Left ventricle myocardium inferior (tissue), 1 donor: ENCODE measurements around the gene CCP110. TPM values are rescaled to one million over a fixed set of nuclear protein-coding genes. Genes with fewer than 3 reads are reported as not detected.

ENCODE experiments used
- DNase-seq: peaks from one replicate; pipeline ENCODE4 v3.0.0-alpha.2; 2020
- H3K27ac ChIP-seq: fragments of 200-600 bp; replicated peaks from 2 replicates; pipeline ENCODE4 v1.8.0; 2021
- H3K27me3 ChIP-seq: fragments of 200-600 bp; 2 replicates; pipeline ENCODE4 v1.8.0; 2021; ENCODE audit warnings: low read depth
- H3K36me3 ChIP-seq: fragments of 200-600 bp; 2 replicates; pipeline ENCODE4 v1.8.0; 2021
- H3K4me1 ChIP-seq: fragments of 200-600 bp; 2 replicates; pipeline ENCODE4 v1.8.0; 2021
- H3K4me3 ChIP-seq: fragments of 200-600 bp; 2 replicates; pipeline ENCODE4 v1.8.0; 2021; ENCODE audit warnings: mild to moderate bottlenecking, moderate library complexity
- H3K9me3 ChIP-seq: fragments of 200-600 bp; replicated peaks from 2 replicates; pipeline ENCODE4 v1.8.0; 2021
- intact Hi-C: fragments of 100-400 bp; cut with micrococcal nuclease; formaldehyde crosslinking; loops from one replicate; pipeline ENCODE4 v1.11.0; 2022
- total RNA-seq: library from RNA; stranded (reverse); fragmentation: NEBNext Ultra II Directional; extraction: Animal tissue kit (Norgen Biotek cat#: 25700); gene quantifications from one replicate; pipeline ENCODE4 v1.2.1, GENCODE V29; 2021
- TF ChIP-seq, protein P1 (sequence below): fragments of 200-600 bp; IDR thresholded peaks from 2 replicates; pipeline ENCODE4 v1.8.0; 2021; ENCODE audit warnings: antibody characterized with exemption, mild to moderate bottlenecking, borderline replicate concordance
- donor health status: DM: no; HTN: yes; CAD: no; lungs with severe emphysema.

Gene CCP110
- total RNA-seq, 1 donor from 2014 or later = 8.4 TPM

DNA sequence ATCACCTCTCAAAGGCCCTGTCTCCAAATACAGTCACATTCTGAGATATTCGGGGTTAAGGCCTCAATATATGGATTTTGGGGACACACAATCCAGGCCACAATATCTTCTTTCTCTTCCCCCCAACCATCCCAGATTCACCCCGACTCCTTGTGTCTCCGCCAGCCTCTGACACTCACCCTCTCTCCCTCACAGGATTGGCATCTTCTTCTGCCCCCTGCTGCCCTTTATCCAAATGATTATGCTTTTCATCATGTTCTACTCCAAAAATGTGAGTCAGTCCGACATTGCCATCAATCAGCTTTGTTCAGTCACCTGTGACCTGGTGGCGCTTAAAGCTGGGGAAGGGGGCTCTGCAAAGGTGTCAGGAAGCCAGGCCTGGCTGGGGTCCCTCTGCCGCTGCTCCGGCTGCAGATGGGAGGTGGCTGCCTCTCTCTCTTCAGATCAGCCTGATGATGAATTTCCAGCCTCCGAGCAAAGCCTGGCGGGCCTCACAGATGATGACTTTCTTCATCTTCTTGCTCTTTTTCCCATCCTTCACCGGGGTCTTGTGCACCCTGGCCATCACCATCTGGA lies 36.9 kb upstream of the CCP110 start:
- TF ChIP-seq, protein P1, sequence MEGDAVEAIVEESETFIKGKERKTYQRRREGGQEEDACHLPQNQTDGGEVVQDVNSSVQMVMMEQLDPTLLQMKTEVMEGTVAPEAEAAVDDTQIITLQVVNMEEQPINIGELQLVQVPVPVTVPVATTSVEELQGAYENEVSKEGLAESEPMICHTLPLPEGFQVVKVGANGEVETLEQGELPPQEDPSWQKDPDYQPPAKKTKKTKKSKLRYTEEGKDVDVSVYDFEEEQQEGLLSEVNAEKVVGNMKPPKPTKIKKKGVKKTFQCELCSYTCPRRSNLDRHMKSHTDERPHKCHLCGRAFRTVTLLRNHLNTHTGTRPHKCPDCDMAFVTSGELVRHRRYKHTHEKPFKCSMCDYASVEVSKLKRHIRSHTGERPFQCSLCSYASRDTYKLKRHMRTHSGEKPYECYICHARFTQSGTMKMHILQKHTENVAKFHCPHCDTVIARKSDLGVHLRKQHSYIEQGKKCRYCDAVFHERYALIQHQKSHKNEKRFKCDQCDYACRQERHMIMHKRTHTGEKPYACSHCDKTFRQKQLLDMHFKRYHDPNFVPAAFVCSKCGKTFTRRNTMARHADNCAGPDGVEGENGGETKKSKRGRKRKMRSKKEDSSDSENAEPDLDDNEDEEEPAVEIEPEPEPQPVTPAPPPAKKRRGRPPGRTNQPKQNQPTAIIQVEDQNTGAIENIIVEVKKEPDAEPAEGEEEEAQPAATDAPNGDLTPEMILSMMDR = no peak
- intact Hi-C loops = no loop called here
- no peak overlapping the region for H3K27ac ChIP-seq

DNA sequence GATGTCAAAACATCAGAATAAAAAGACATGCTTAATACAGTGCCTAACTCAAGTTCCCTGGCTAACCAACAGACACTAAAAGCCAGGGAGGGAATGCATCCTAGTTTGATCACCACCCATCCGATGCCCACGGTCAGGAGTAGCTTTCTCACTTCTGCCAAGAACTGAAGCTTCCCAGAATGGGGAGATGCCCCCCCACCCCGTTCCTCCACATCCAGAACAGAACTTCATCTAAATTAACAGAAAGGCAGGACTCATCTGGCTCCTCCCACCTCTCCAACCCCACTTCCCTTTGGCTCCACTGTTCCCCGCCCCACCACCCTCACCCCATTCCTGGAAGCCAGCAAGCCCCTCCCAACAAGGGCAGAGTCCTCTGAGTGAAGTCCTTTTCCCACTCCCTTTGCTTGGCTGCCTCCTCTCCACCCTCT lies 35.5 kb upstream of the CCP110 start:
- TF ChIP-seq, protein P1 = no peak
- H3K9me3 ChIP-seq = no peaks in the 10 kb centered on the region
- H3K36me3 ChIP-seq = no peaks in the 10 kb centered on the region
- intact Hi-C loops = no loop called here
- no peak overlapping the region for H3K4me3 ChIP-seq
- no peak for DNase-seq
- no peaks in the 10 kb centered on the region for H3K27me3 ChIP-seq
- no peak overlapping the region for H3K27ac ChIP-seq
- H3K4me1 ChIP-seq = no peaks in the 10 kb centered on the region

More for the DNA sequence above, 36.9 kb upstream of the CCP110 start:
- H3K9me3 ChIP-seq = no peaks in the 10 kb centered on the region
- no peaks in the 10 kb centered on the region for H3K4me1 ChIP-seq
- no peak overlapping the region for H3K4me3 ChIP-seq
- no peaks in the 10 kb centered on the region for H3K27me3 ChIP-seq
- no peak for DNase-seq
- no peaks in the 10 kb centered on the region for H3K36me3 ChIP-seq

DNA sequence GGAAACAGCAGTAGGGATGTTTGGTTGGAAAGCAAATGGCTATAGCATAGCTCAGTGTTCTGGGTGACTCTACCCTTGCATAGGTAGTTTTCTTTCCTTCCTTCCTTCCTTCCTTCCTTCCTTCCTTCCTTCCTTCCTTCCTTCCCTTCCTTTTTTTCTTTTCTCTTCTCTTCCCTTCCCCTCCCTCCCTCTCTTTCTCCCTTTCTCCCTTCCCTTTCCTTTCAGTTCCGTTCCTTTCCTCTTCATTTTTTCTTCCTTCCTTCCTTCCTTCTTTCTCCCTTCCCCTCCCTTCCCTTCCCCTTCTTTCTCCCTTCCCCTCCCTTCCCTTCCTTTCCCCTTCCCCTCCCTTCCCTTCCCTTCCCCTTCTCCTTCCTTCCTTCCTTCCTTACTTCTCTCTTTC lies 33.1 kb upstream of the CCP110 start:
- DNase-seq = no peak

DNA sequence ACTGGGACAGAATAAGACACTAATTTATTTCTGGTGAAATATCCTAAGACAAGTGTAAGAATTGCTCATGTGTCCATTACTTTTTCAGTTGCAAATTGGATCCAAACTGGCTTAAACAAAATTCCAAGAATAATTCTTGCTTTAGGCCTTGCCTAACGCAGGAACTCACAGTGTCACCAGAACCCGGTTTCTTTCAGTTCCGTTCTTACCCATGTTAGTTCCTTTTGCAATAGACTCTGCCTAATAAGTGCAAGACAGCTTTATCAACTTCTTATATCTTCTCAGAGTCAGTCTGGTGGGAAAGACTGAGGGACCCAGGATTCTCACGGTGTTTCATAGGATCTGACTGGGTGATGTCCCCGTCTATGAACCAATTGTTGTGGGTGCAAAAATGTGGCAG lies 26.6 kb upstream of the CCP110 start:
- H3K27ac ChIP-seq = no peak overlapping the region
- peaks cover 21% of the 10 kb centered on the region for H3K36me3 ChIP-seq
- intact Hi-C loops = no loop called here
- no peaks in the 10 kb centered on the region for H3K27me3 ChIP-seq
- no peak for DNase-seq
- TF ChIP-seq, protein P1 = no peak
- no peaks in the 10 kb centered on the region for H3K4me1 ChIP-seq
- no peaks in the 10 kb centered on the region for H3K9me3 ChIP-seq
- no peak overlapping the region for H3K4me3 ChIP-seq

More for the DNA sequence above, 33.1 kb upstream of the CCP110 start:
- no peaks in the 10 kb centered on the region for H3K4me1 ChIP-seq
- H3K27ac ChIP-seq = no peak overlapping the region
- H3K4me3 ChIP-seq = no peak overlapping the region
- H3K36me3 ChIP-seq = no peaks in the 10 kb centered on the region
- TF ChIP-seq, protein P1 = no peak
- H3K27me3 ChIP-seq = no peaks in the 10 kb centered on the region
- intact Hi-C loops = no loop called here
- H3K9me3 ChIP-seq = no peaks in the 10 kb centered on the region

DNA sequence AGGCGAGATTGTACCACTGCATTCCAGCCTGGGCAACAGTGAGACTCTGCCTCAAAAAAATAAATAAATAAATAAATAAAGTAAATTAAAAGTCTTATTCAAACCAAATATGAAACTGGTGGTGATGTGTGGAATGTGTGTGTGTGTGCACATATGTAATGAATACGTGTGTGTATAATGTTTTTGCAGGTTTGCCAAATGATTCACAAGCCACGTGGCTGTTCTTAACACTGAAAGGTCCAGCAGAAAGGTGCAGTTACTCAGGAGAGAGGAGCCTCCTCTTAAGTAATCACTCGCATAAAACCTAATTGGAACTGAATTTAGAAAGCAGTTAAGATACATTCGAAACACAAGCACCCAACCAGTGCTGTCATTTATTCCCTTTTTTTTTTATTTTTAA lies 24.7 kb upstream of the CCP110 start:
- intact Hi-C loops = no loop called here
- no peaks in the 10 kb centered on the region for H3K9me3 ChIP-seq
- H3K27me3 ChIP-seq = no peaks in the 10 kb centered on the region
- TF ChIP-seq, protein P1 = no peak
- DNase-seq = no peak
- H3K36me3 ChIP-seq = peaks cover 39% of the 10 kb centered on the region
- H3K4me1 ChIP-seq = no peaks in the 10 kb centered on the region
- no peak overlapping the region for H3K27ac ChIP-seq
- H3K4me3 ChIP-seq = no peak overlapping the region

DNA sequence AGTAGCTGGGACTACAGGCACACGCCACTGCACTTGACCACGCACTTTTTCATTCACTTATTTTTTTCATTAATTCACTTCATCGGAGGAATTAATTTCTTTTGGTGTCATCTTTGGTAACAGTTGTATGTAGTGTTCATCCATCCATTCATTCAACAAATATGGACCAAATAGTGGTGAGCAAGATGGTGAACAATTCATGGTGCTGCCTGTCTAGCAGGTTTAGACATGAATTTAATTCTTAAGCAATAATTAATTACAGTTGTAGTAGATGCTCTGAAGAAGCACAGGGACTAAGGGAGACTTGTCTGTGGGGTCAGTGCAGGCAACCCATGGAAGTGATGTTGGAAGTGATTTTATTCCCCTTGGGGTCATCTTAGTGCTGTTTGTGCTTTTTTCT lies 24.3 kb upstream of the CCP110 start:
- Histone ChIP-seq H3K36me3 (peaks cover 44% of the 10 kb centered on the region), H3K27ac (no peak overlapping the region), H3K4me3 (no peak overlapping the region), H3K27me3 (no peaks in the 10 kb centered on the region), H3K9me3 (no peaks in the 10 kb centered on the region), H3K4me1 (no peaks in the 10 kb centered on the region)
- intact Hi-C loops = no loop called here
- no peak for DNase-seq
- TF ChIP-seq, protein P1 = no peak
